OCI-LY1 (cell line): Measurements from ENCODE around the gene LCP2.

Experiments used
- H2AFZ ChIP-seq: fragments of 200-600 bp; sonication (generic), shearing (Covaris generic); 2 replicates; pipeline ENCODE4 v1.6.0; 2014; ENCODE audit warnings: antibody characterized with exemption, mild to moderate bottlenecking, low read length
- H3F3A ChIP-seq: fragments of 200-600 bp; sonication (generic), shearing (Covaris generic); 2 replicates; pipeline ENCODE4 v1.6.0; 2014; ENCODE audit warnings: mild to moderate bottlenecking, antibody characterized with exemption, low read length, moderate library complexity; ENCODE audit not compliant: insufficient read depth
- H3K27ac ChIP-seq: fragments of 200-600 bp; sonication (generic); 2 replicates; pipeline ENCODE4 v1.5.1; 2014; ENCODE audit warnings: low read length, mixed run types, mild to moderate bottlenecking, low read depth; ENCODE audit not compliant: poor library complexity, severe bottlenecking
- H3K27me3 ChIP-seq: fragments of 200-600 bp; sonication (generic); 2 replicates; pipeline ENCODE4 v1.6.0; 2014; ENCODE audit warnings: antibody characterized with exemption, mild to moderate bottlenecking, low read length, moderate library complexity; ENCODE audit not compliant: insufficient read depth
- H3K36me3 ChIP-seq: fragments of 200-600 bp; sonication (generic); 2 replicates; pipeline ENCODE4 v1.6.1; 2014; ENCODE audit warnings: mild to moderate bottlenecking, antibody characterized with exemption, low read length, moderate library complexity, mixed read lengths; ENCODE audit not compliant: insufficient read depth
- H3K4me1 ChIP-seq: fragments of 200-600 bp; sonication (generic); 2 replicates; pipeline ENCODE4 v1.5.1; 2014; ENCODE audit warnings: mild to moderate bottlenecking, low read length, moderate library complexity; ENCODE audit not compliant: insufficient read depth, severe bottlenecking
- H3K4me2 ChIP-seq: fragments of 200-600 bp; sonication (generic), shearing (Covaris generic); 2 replicates; pipeline ENCODE4 v1.6.1; 2014; ENCODE audit warnings: low read length
- H3K4me3 ChIP-seq: fragments of 200-600 bp; sonication (generic); 2 replicates; pipeline ENCODE4 v1.5.1; 2014; ENCODE audit warnings: low read length, low read depth, mild to moderate bottlenecking, mixed read lengths; ENCODE audit not compliant: poor library complexity, severe bottlenecking
- H3K79me2 ChIP-seq: fragments of 200-600 bp; shearing (Covaris generic); 2 replicates; pipeline ENCODE4 v1.6.1; 2016; ENCODE audit warnings: mixed run types, low read length, mixed read lengths; ENCODE audit not compliant: insufficient read depth
- H3K9ac ChIP-seq: fragments of 200-600 bp; sonication (generic), shearing (Covaris generic); 2 replicates; pipeline ENCODE4 v1.6.1; 2014; ENCODE audit warnings: mild to moderate bottlenecking, low read length, mixed read lengths
- H3K9me2 ChIP-seq: fragments of 200-600 bp; sonication (generic), shearing (Covaris generic); 2 replicates; pipeline ENCODE4 v1.6.1; 2014; ENCODE audit warnings: low read depth, mild to moderate bottlenecking, low read length, mixed read lengths
- H3K9me3 ChIP-seq: fragments of 200-600 bp; shearing (Covaris generic); 2 replicates; pipeline ENCODE4 v1.6.1; 2014; ENCODE audit warnings: low read length, mixed read lengths
- H4K20me1 ChIP-seq: fragments of 200-600 bp; sonication (generic), shearing (Covaris generic); 2 replicates; pipeline ENCODE4 v1.6.0; 2016; ENCODE audit warnings: mild to moderate bottlenecking, low read length; ENCODE audit not compliant: insufficient read depth
- EZH2 ChIP-seq: fragments of 200-600 bp; sonication (generic), shearing (Covaris generic); IDR thresholded peaks from 2 replicates; pipeline ENCODE4 v1.8.0; 2017; ENCODE audit warnings: borderline replicate concordance, mixed run types, mild to moderate bottlenecking, antibody characterized with exemption, low read length, moderate library complexity, mixed read lengths
- TF ChIP-seq, protein P1 (sequence below): fragments of 200-600 bp; sonication (generic), shearing (Covaris generic); IDR thresholded peaks from 2 replicates; pipeline ENCODE4 v1.5.1; 2017; ENCODE audit warnings: mild to moderate bottlenecking, antibody characterized with exemption, low read length, moderate library complexity, mixed read lengths

LCP2 gene

DNA sequence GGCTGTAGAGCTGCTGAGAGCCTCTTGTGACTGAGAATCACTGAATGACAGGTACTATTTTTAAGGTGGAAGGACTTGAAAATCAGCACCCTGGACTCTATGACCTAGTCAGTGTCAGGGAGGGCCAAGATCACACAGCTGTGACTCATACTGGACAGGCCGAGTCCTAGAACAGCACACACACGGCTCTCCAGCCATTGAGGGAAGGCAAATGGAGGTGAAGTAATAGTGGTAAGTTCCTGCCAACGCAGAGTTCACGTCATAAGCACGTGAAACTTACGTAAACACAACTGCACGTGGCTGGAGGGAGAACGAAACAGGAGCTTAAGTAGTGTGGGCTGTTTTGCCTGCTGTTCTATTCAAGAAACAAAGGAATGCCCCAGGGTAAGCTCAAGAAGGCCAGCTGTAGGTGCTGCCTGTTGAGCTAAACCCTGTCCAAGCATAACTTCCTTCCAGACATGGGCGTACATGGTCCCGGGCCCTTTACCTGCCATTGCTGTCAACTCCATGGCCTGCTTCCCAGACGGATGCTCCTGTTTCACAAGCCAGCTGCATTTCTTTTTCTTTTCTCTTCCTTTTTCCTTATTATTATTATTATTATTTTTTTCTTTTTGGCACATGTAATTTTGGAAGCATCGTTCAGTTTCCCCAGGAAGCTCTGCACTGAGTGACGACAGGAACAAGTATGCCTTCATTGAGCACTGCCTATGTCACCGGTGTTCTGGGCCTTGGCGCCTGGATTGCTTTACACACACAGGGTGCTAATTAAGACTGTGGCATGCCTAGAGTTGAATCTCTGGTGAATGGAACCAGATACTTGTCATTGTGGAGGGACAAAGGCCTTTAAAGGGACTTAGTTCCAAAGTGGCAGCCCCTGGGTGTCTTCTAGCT lies 10.2 kb upstream of the LCP2 start:
- Histone ChIP-seq H3K4me3 (no peak overlapping the region), H2AFZ (no peak overlapping the region), H4K20me1 (no peaks in the 10 kb centered on the region), H3K79me2 (no peaks in the 10 kb centered on the region), H3K9me2 (no peaks in the 10 kb centered on the region), H3F3A (no peaks in the 10 kb centered on the region), H3K9ac (no peak overlapping the region), H3K27ac (no peak overlapping the region), H3K4me2 (no peak overlapping the region), H3K27me3 (no peaks in the 10 kb centered on the region), H3K36me3 (no peaks in the 10 kb centered on the region), H3K9me3 (no peaks in the 10 kb centered on the region), H3K4me1 (no peaks in the 10 kb centered on the region)
- TF ChIP-seq, protein P1, sequence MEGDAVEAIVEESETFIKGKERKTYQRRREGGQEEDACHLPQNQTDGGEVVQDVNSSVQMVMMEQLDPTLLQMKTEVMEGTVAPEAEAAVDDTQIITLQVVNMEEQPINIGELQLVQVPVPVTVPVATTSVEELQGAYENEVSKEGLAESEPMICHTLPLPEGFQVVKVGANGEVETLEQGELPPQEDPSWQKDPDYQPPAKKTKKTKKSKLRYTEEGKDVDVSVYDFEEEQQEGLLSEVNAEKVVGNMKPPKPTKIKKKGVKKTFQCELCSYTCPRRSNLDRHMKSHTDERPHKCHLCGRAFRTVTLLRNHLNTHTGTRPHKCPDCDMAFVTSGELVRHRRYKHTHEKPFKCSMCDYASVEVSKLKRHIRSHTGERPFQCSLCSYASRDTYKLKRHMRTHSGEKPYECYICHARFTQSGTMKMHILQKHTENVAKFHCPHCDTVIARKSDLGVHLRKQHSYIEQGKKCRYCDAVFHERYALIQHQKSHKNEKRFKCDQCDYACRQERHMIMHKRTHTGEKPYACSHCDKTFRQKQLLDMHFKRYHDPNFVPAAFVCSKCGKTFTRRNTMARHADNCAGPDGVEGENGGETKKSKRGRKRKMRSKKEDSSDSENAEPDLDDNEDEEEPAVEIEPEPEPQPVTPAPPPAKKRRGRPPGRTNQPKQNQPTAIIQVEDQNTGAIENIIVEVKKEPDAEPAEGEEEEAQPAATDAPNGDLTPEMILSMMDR: no peak
- no peak for TF ChIP-seq EZH2

DNA sequence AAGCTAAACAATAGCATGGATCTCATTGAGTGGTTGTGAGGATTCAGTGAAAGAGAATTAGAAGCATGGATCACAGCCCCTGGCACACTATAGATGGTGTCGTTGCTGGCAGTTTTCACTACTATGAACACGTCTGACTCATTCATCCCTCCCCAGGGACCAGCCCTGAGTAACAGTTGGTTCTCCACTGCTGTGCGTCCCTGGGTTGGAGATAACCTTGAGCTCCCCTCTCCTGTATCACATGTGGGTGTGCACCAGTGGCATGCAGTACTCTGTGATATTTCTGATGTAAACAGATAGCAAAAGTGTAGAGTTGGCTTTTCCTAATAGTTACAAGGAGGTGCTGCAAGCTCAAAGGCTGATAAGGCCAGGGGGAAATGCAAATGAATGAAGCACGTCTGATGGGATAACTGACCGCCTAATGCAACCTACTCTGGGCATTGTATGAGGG lies 8.8 kb upstream of the LCP2 start:
- H3K9ac ChIP-seq: no peak overlapping the region

DNA sequence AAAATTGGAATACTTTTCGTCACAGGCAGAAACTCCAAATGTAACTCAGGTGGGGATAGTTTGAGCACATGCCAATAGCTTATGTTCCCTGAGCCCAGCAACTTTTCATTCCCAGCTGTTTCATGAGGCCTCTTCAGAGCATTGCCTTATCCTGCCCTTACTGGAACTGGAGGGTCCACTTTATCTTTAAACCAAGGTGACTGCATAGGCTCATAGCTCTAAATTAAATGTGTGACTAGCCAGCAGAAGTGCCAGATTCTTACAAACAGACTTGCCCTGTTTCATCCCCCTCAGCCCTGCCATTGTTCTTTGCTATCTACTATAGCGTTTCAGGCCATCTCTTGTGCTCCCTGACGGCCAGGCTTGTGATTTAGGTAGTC lies 8.1 kb upstream of the LCP2 start:
- no peaks in the 10 kb centered on the region for H3K36me3 ChIP-seq
- TF ChIP-seq, protein P1: no peak
- no peaks in the 10 kb centered on the region for H3F3A ChIP-seq
- no peak overlapping the region for H3K27ac ChIP-seq
- no peaks in the 10 kb centered on the region for H3K9me2 ChIP-seq
- H3K9me3 ChIP-seq: no peaks in the 10 kb centered on the region
- H3K4me1 ChIP-seq: no peaks in the 10 kb centered on the region
- no peak overlapping the region for H3K4me2 ChIP-seq
- H4K20me1 ChIP-seq: no peaks in the 10 kb centered on the region
- H3K79me2 ChIP-seq: no peaks in the 10 kb centered on the region
- H3K4me3 ChIP-seq: no peak overlapping the region
- no peak overlapping the region for H3K9ac ChIP-seq
- H2AFZ ChIP-seq: no peak overlapping the region
- H3K27me3 ChIP-seq: no peaks in the 10 kb centered on the region

More for the DNA sequence above, 8.8 kb upstream of the LCP2 start:
- no peaks in the 10 kb centered on the region for H3K9me3 ChIP-seq
- H3K4me3 ChIP-seq: no peak overlapping the region
- H3K27ac ChIP-seq: no peak overlapping the region
- H3K27me3 ChIP-seq: no peaks in the 10 kb centered on the region
- H3K4me1 ChIP-seq: no peaks in the 10 kb centered on the region
- H4K20me1 ChIP-seq: no peaks in the 10 kb centered on the region
- no peaks in the 10 kb centered on the region for H3F3A ChIP-seq
- no peak for TF ChIP-seq EZH2
- TF ChIP-seq, protein P1: no peak
- H3K9me2 ChIP-seq: no peaks in the 10 kb centered on the region
- H3K79me2 ChIP-seq: no peaks in the 10 kb centered on the region
- H2AFZ ChIP-seq: no peak overlapping the region
- H3K36me3 ChIP-seq: no peaks in the 10 kb centered on the region
- no peak overlapping the region for H3K4me2 ChIP-seq
